HG03575 (cell line): ENCODE measurements around the gene SUFU.
"Not testable (repeated sequence)": the region's sequence is repeated elsewhere in the genome, so short reads cannot be mapped to it uniquely, and the experiment has no call there.

Source experiments
- ATAC-seq: cut with Tn5 transposase; IDR thresholded peaks from one replicate; pipeline ENCODE4 v1.9.1; 2021; ENCODE audit not compliant: unreplicated experiment, insufficient number of reproducible peaks, low FRiP score; ENCODE audit errors: extremely low read depth

Gene SUFU

GRCh38 chr10:102476466-102477141, 27.2 kb upstream of the SUFU start:
- ATAC-seq, result no peak

DNA sequence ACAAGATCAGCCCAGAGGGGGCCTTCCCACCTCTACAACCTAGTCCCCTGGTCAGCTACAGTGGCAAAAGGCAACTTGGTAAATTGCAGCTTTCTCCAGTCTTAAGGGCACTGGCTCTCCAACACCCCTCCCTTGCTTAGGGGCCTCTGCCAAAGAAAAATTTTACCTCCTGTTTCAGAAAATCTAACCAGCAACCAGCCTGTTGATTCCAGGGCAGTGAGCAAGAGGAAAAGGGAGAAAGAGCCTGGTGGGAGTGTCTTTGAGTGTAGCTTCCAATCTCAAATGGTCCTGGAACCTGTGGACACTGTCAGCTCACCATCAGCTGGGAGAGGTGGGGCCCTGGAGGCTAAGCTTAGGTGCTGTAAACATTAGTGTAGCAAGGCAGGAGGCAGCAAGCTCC, 24.1 kb upstream of the SUFU start:
- ATAC-seq, result no peak

DNA sequence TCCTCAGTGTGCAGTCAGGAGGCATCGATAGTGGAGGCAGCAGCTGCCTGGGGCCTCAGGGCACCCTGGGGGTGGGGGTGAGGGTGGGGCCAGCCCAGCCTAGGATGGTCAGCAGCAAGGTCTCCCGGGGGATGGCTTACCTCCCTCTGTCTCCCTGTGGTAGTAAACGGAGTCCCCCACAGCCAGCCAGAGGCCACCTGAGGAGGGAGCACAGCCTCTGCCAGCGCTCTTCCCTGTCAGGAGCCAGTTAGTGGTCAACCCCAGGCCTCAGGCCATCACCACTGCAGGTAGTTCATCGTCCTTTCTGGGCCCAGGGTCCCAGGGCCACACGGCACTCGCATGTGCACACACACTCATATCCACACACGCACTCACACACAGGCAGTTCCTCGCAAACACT, 23.4 kb upstream of the SUFU start:
- no peak for ATAC-seq

GRCh38 chr10:102484021-102484420, 19.8 kb upstream of the SUFU start:
- ATAC-seq, result no peak

GRCh38 chr10:102485093-102485784, 18.5 kb upstream of the SUFU start:
- ATAC-seq, result no peak

- ATAC-seq, result no peak
Measured at GRCh38 chr10:102491136-102491535, 12.6 kb upstream of the SUFU start.

DNA sequence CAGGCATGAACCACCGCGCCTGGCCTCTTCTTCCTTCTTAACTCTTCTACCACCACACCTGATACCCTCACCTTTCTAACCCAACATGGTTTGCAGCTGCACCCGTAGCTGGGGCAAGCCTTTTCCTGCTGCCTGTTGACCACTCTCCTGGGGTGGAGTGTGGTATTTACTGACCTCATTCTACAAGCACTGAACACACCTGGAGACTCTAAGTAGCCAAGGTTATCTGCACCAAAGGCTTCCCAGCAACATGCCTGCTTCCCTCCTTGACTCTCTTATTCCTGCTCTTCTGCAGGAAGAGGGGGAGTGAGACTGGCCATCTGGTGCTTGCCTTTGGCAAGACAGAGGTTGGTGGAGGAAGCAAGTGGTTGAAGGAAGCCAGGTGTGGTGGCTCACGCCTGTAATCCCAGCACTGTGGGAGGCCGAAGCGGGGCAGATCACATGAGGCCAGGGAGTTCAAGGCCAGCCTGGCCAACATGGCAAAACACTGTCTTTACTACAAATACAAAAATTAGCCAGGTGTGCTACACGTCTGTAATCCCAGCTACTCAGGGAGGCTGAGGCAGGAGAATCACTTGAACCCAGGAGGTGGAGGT, 11.3 kb upstream of the SUFU start:
- no peak for ATAC-seq

DNA sequence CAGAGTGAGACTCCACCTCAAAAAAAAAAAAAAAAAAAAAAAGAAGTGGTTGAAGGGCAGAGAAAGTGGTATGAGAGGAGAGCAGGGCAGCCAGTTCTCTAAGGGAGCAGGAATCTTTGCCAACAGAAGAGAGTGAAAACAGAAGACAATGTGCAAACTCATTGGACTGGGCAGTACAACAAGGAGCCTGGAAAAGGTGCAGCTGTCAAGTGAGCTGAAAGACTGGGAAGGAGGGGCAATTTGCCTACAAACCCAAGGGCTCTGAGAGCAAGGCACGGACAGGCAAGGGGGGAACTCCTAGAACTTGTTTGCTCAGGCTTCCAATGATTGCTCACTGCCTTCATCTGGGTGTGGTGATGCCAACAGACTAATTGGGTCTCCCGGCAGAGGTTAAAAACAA, 10.8 kb upstream of the SUFU start:
- ATAC-seq, result no peak

DNA sequence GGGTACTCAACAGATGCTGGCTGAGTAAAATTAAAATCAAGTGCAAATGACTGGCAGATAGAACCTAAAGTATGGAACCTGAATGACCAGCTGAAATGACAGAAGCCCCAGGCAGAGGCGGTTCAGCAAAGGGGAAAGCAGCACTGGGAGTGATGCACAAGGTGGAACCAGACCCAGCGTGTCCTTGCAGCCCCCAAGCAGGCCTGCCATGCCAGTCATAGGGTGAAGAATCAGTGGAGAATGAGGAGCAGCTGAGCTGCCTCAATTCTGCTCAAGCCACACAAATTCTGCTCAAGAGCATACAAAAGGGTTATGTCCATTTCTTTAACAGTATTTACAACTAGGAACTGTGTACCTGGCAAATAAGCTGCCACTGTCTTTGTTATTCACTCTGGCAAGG, 10.0 kb upstream of the SUFU start:
- no peak for ATAC-seq

GRCh38 chr10:102497545-102497944, 6.2 kb upstream of the SUFU start:
- ATAC-seq, result no peak

- no peak for ATAC-seq
Measured at GRCh38 chr10:102499356-102499755, 4.4 kb upstream of the SUFU start.

DNA sequence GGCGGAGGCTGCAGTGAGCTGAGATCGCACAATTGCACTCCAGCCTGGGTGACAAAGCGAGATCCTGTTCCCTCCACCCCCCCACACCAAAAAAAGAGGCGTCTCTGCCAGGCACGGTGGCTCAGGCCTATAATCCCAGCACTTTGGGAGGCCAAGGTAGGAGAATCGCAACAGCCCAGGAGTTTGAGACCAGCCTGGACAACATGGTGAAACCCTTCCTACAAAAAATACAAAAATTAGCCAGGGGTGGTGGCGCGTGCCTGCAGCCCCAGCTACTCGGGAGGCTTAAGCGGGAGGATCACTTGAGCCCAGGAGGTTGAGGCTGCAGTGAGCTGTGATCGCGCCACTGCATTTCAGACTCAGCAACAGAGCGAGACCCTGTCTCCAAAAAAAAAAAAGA, 3.1 kb upstream of the SUFU start:
- not testable (repeated sequence) for ATAC-seq

DNA sequence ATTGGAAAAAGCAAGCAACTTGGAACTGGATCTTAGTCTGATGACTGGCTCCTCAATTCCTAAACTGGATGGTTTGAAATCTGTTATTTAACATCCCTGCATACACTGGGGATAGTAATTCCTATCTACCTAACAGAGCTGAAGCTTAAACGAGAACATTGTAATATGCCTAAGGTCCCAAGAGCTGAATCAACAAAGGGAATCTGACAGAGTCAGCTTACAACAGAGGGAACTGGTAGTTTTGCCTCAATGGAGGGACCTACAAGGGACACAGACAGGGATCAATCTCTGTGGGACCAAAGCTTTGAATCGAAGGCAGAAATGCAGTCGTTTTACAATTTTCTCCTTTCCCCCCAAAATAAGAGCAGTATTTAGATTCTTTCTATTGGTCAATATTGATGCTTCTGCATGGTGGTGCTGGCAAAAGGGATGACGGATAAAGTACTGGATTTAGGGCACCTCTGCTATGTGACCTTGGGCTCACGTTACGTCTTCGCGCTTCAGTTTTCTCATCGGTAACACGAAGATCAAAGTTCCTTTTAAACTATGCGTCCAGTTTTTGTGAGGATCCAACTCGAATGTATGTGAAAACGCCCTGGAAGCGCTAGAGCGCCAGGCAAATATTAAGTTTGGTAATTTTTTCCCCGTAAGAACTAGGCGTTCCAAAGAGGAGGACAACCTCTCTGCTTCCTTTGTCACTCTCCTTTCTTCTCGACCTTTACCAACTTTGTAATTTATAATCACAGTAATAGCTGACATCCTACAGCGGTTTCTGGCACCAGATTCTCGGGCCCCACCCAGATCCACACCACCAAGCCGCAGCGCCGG, 2.4 kb upstream of the SUFU start:
- ATAC-seq, result no peak

DNA sequence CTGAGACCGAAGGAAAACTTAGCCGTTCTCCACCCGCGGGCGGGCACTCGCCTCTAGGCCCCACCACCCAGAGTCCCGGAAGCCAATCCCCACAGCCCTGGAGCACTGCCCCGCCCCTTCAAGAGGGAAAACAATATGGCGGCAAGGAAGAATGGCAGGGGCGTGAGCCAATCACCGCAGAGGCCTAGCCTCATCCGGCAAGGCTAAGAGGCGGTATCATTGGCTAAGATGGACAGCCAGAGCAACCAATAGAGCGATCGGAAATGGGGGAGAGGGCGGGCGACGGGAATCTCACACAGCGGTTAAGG, 1.8 kb upstream of the SUFU start:
- no peak for ATAC-seq

- no peak for ATAC-seq
Measured at GRCh38 chr10:102502337-102503151, 1.2 kb upstream of the SUFU start, which contains the start of gene ACTR1A. Gene ACTR1A, minus strand, starts transcription at chr10:102502712. Its CDS starts 65 bp downstream, at chr10:102502647.

GRCh38 chr10:102504179-102504975, 605 bp downstream of the SUFU start:
- no peak for ATAC-seq

DNA sequence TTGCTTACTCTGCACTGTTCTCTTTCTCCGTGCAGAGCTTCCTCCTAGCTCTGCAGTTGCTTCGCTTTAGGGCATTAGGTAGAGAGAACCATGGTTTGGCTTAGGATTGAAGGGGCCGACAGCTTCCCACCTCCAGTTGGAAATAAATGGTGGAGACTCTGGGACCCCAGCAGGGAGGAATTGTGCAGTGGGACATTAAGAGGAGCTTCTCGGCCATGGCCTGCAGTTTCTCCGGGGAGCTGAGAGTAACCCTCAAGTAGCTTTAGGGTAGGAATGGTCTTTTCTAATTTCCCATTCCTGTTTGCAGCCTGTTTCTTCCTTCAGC, 1.2 kb downstream of the SUFU start:
- no peak for ATAC-seq

DNA sequence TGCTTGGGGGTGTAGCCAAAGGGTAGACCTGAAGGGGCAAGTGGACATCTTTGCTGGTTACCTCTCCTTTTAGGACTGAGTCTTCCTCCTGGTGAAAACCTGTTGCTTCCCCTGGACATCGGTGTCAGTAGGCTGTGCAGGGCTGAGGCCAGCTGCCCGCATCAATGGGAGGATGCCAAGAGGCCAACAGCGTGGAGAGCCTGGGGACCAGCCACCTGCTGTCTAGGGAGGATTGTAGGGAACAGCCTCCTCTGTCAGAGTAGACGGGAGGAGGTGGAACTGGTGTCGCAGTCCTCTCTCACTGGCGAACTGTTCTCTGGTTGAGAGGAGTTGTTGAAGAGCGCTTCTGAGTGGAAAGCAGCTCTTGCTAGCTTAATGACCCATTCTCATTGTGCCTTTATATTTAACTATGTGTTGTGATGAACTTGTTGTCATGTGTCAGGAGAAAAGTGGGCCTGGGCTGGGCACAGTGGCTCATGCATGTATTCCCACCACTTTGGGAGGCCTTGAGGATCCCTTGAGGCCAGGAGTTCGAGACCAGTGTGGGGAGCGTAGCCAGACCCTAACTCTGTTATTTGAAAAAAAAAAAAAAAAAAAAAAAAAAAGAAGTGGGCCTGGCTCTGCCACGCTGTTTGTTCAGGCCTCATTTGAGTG, 1.8 kb downstream of the SUFU start:
- no peak for ATAC-seq
